Stimulated activated CD8-positive, alpha-beta memory T cell treated with anti-CD3 and anti-CD28 coated beads, Interleukin-12 subunit alpha, Interleukin-12 subunit beta, amount 100 ng/mL, for 24 hours (primary cell): ENCODE results near the gene HJURP.

Experiments used
- DNase-seq: peaks from one replicate; pipeline ENCODE4 v3.0.0-alpha.2; 2020; ENCODE audit errors: extremely low read depth

HJURP gene

GRCh38 chr2:233849607-233850271 lies 4.6 kb downstream of the HJURP start:
- no peak for DNase-seq

GRCh38 chr2:233848276-233848675 lies 6.1 kb downstream of the HJURP start:
- no peak for DNase-seq

GRCh38 chr2:233847248-233847898 lies 7.0 kb downstream of the HJURP start:
- DNase-seq, result no peak

GRCh38 chr2:233846387-233847247 lies 7.7 kb downstream of the HJURP start:
- no peak for DNase-seq

GRCh38 chr2:233845301-233846060 lies 8.9 kb downstream of the HJURP start:
- DNase-seq, result no peak

- DNase-seq, result no peak
Observed at GRCh38 chr2:233844836-233845235, 9.5 kb downstream of the HJURP start.

GRCh38 chr2:233844064-233844807 lies 10.1 kb downstream of the HJURP start:
- no peak for DNase-seq

- no peak for DNase-seq
Observed at GRCh38 chr2:233841183-233841582, 13.2 kb downstream of the HJURP start.

GRCh38 chr2:233840520-233840919 lies 13.8 kb downstream of the HJURP start:
- no peak for DNase-seq

- DNase-seq, result no peak
Observed at GRCh38 chr2:233839447-233839820, 14.9 kb downstream of the HJURP start.

GRCh38 chr2:233838726-233839446 lies 15.4 kb downstream of the HJURP start:
- no peak for DNase-seq

- no peak for DNase-seq
Observed at GRCh38 chr2:233838251-233838650, 16.1 kb downstream of the HJURP start.

- DNase-seq, result no peak
Observed at GRCh38 chr2:233837694-233838229, 16.6 kb downstream of the HJURP start.

GRCh38 chr2:233836359-233836758 lies 18.0 kb downstream of the HJURP start:
- no peak for DNase-seq

- DNase-seq, result no peak
Observed at GRCh38 chr2:233835230-233836186, 18.8 kb downstream of the HJURP start.

- no peak for DNase-seq
Observed at GRCh38 chr2:233833345-233833744, 21.0 kb downstream of the HJURP start.

- DNase-seq, result no peak
Observed at GRCh38 chr2:233832869-233833311, 21.4 kb downstream of the HJURP start.

- no peak for DNase-seq
Observed at GRCh38 chr2:233832414-233832813, 21.9 kb downstream of the HJURP start.

- DNase-seq, result no peak
Observed at GRCh38 chr2:233831861-233832260, 22.5 kb downstream of the HJURP start.
